HPDE6-E6E7 (cell line): ENCODE measurements around the gene CALY.

Experiments used
- DNase-seq: peaks from one replicate; pipeline ENCODE4 v3.0.0; 2011; ENCODE audit warnings: missing footprints; ENCODE audit errors: extremely low spot score

CALY gene

DNA sequence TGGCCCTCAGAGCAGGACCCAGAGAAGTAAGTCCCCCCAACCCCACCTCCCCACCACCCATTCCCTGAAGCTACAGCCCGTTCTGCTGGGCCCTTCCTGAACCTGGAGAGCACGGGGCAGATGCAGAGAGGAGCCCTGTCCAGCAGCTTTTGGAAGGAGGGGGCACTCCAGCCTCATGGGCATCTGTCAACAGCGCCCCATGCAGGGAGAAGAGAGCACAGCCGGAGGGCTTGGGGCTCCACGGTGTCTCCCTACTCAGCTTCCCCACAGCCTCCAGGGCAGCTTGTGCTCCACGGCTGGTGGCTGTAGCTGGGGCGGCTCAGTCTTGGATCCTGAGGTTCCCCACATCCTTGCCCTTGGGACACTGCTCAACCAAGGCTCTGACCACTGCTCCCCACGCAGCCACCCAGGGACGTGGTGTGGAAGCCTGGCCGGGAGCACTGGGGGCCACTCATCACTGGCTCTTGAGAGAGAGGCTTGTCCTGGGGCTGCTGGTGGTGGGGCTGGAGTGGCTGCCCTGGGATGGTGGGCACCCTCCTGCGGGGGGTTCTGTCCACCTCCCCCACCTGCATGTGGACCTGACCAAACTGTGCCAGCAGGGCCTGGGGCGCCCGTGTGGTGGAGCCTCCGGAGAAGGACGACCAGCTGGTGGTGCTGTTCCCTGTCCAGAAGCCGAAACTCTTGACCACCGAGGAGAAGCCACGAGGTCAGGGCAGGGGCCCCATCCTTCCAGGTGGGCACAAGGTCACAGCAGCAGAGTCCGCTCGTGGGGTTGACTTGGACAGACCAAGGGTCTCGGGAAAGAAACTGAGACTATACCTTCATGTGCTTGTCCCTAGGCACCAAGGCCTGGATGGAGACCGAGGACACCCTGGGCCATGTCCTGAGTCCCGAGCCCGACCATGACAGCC, 15.0 kb upstream of the CALY start:
- no peak for DNase-seq

DNA sequence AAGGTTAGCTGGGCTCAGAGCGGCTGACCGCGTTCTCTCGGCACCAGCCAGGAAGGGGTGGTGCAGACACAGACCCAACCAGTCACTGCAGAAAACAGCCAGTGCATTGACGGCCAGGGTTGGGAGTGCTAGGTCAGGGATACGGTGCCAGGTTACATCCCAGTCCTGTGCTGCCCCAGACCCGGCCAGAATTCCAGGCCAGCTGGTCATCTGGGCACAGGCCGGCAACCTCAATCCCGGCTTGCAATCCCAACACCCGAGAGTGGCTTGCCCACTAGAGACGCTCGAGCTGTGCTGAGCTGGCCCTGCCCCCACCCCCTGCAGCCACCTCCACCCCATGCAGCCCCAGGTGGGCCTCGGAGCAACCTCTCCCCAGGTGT, 14.2 kb upstream of the CALY start:
- DNase-seq = no peak

DNA sequence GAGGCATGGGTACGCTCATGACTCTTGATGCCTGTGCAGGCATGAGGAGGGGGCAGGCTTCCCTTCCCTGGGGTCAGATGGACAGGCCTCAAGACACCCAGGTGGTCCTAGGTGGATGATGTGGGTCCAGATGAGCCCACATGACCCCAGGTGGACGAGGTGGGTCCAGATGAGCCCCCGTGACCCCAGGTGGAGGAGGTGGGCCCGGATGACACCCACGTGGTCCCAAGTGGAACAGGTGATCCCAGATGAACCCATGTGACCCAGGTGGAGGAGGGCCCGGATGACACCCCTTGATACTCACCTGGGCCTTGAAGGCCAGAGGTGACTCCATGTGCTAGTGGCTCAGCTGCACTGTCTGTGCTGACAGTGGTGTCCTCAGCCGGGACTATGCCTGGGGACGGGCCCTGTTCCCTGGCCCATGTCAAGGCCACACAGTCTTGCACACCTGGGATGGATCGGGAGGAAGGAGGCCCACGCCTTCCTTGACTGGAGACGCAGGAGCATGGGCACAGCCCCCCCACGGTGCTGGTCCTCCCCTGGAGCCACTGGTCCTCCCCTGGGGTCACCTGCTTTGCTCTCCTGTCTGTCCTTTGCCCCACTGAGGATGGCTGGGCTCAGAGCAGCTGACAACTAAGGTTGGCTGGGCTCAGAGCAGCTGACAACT, 13.7 kb upstream of the CALY start:
- DNase-seq = no peak

DNA sequence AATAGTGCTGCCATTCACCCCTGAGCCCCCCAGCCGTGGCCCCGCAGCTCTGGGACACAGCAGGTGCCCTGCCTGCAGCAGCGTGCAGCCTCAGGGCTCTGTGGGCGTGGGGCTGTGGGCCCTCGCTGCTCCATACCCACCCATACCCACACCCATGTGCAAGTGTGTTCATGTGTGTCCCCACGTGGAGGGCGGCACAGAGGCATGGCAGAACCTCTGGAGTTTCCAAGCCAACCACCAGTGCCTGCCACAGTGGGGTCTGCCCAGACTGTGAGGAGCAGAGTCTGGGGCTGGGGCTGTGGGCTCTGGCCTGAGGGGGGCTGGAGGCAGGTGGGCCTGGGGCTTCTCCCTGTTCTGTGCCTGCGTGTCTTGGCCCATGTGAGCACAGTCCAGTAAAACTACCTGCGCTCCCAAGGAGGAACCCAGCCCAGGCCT, 12.9 kb upstream of the CALY start:
- DNase-seq = no peak

DNA sequence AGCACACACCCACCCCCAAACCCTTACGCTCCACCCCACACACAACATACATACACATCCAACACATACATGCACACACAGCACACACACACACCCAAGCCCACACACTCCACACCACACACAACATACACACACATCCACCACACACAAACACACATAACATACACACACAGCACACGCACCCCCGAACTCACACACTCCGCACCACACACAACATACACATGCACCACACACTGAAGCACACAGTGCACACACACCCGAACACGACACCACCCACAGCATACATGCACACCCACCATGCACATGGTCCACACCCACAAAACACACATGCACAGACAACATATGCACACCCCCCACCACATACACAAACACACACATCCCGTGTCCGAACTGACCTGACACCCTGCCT, 12.5 kb upstream of the CALY start:
- DNase-seq = no peak

DNA sequence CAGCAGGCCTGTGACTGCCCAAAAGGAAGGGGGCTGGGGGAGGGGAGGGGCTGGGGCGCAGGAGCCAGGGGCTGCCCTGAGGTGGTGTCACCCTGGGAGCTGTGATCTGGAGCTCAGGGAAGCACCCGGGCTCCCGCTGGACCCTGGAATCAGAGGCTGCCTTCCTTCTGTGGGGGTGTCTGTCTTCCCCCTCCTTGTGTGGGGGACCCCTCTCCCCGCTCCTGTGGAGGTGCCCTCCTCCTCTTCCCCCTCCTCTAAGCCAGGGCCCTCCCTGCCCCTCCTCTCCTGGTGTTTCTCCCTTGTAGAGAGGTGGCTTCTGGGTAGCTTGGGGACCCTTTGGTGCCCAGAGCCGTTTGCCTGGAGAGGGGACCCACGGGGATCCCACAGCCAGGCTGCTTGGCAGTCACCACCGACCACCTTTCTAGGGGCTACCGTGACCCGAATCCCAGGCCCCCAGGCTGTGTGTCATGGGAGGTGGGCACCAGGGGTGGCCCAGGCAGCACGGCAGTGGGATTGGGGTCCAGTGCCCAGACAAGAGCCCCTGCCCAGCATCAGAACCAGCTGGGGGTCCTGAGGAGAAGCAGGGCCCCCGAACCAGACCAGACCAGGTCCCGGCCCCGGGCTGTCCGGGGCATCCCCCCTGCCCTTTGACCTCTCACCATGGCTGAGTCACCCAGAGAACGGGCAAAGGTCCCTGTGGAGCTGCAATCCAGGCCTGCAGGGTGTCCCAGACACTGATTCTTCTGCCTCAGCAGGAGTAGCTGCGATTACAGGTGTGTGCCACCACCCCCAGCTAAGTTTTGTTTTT, 11.2 kb upstream of the CALY start:
- DNase-seq = no peak

DNA sequence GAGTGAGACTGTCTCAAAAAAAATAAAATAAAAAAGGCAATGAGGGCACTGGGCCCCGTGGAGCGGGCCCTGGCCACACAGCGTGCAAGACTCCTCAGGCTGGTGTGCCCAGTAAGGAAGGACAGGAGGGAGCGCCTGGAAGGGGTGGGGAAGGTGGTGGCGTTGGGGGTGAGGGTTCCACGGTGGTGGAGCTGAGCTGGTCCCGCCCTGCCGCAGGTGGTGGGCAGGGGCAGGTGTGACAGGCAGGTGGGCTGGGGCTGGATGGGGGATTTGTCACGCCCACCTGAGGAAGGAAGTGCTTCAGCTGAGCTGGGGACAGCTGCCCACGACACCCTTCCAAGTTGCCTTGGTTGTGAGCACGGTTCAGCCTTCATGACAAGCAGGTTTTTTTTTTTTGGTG, 9.7 kb upstream of the CALY start:
- no peak for DNase-seq

DNA sequence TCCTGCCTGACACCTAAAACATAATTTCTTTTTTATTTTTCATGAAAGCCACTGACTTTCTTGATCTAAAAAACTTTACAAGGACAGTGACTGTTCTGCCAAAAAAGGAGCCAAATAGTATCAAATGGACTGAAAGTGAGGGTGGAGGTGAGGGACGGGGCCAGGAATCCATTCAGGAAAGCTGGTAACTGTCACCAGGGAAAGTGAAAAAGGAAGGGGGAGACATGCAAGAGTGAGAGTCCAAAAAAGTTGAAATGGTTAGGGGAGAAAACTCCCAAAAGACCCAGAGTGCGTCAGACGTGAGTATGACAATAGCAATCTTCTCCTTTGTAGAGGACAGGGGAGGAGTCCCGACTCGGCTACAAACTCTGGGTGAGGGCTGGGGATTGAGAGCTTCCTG, 7.5 kb upstream of the CALY start:
- no peak for DNase-seq

DNA sequence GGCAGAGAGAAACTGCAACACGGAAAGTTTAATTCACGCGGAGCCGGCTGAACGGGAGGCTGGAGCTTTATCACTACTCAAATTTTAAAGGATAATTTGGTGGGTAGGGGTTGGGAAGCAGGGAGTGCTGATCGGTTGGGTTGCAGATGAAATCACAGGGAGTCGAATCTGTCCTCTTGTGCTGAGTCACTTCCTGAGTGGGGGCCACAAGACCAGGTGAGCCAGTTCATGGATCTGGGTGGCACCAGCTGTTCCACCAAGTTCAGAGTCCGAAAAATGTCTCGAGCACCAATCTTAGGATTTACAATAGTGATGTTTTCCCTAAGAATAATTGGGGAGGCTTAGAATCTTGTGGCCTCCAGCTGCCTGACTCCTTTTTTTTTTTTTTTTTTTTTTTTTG, 6.9 kb upstream of the CALY start:
- no peak for DNase-seq

DNA sequence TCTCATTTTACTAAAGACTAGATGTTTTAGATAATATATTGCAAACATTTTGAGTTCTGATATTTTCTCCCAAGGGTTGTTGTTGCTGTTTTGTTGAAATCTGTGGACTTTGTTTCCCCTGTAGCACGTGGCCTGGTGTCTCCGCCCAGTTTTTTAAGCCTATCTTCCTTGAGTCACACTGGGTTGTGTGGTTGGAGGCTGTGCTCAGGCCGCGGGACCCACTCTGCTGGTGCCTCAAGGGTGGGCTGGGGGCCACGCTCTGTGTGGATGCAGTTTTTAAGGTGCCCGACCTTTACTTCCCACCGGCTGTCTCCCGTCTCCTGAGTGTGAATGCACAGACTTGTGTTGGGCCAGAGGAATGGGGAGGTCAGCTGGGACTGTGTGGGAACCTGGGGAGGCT, 6.2 kb upstream of the CALY start:
- no peak for DNase-seq

DNA sequence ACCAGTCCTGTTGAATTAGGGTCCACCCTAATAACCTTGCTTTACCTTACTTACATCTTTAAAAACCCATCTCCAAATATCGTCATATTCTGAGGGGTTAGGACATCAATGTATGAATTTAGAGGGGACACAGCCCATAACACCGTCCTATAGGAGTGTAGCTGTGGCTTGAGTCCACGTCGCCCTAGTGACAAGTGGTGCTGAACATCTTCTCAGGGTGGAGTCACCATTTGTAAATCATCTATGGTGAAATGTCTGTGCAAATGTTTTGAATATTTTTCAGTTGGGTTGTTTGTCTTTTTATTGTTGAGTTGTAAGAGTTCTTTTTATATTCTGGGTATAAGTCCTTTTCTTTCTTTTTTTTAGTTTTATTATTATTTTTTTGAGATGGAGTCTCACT, 5.3 kb upstream of the CALY start:
- DNase-seq = no peak

DNA sequence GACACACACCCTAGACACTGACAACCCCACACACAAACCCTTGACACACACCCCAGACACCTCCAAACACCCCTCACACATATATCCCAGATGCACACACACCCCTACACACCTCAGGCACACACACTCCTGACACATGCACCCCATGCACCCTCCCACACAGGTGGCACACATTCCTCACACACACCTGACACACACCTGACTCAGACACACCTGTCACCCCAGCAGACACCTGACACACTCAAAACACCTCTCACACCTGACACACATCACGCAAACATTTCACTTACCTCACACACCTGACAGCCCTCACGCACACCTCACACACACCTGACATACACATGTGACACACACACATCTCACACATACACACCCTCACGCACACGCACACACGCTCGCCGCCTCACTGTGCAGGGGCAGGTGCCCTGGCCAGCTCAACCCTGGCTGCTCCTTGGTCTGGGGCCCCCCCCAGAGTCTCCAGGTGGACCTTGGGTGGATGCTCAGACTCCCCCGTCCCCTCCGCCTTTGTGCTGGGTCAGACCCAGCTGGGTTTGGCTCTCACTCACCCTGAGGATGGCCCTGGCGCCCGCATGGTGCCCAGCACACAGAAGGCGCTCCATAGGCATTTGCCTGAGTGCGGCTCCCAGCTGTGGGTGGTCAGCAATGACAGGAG, 3.1 kb upstream of the CALY start:
- no peak for DNase-seq

DNA sequence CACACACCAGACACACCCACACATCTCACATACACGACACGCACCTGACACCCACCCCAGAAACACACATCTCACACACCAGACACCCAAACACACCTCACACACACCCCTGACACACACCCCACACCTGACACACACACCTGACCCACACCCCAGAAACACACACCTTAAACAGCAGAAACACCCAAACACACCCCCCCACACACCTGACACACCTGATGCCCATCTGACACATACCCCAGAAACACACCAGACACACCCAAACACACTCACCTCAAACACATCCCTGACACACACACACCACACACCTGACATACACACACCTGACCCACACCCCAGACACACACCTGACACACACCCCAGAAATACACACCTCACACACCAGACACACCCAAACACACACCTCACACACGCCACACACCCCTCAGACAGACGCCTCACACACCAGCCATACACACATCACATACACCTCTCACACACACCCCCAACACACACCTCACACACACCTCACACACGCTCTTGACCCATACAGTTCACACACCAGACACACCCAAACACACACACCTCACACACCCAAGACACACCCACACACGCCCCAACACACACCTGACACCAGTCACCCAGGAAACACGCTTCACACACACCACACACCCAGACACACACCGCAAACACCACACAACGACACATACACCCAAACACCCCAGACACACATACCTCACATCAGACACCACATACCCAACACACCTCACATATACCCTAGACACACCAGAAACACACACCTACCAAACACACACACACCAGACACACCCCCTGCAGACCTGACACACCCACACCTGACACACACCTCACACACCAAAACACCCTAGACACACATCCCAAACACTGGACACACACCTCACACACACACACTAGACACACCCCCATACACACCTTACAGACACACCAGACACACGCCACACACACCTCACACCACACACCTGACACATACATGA, 1.7 kb upstream of the CALY start:
- DNase-seq = no peak

DNA sequence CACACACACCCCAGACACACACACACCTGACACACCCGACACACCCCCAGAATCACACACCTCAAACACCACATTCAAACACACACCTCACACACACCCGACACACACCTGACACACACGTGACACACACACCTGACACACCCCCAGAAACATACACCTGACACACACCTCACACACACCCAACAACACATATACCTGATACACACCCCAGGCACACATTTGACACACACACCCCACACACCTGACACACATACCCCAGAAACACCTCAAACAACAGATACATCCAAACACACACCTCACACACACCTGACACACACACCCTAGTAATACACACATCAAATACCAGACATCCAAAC, 652 bp upstream of the CALY start:
- no peak for DNase-seq

DNA sequence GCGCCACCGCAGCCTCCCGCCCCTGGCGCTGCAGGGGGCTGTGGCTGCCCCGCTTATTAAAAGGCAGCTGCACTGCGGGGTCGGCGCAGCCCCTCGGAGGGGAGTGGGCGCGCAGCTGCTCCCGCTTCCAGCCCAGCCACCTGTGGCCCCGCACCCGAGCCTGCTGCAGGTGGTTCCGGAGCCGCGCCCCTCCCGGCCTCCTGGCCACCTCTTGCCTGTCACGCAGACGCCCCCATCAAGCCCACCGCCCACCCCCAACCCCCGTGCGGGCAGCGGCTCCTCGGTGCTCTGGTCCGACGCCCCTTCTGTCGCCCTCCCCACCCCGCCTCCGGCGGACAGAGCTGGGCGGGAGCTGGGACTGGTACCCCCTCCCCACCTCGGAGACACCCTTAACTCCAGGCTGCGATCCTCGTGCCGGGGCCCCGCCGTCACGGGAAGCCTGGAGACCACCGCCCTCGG, 549 bp downstream of the CALY start:
- DNase-seq = no peak

DNA sequence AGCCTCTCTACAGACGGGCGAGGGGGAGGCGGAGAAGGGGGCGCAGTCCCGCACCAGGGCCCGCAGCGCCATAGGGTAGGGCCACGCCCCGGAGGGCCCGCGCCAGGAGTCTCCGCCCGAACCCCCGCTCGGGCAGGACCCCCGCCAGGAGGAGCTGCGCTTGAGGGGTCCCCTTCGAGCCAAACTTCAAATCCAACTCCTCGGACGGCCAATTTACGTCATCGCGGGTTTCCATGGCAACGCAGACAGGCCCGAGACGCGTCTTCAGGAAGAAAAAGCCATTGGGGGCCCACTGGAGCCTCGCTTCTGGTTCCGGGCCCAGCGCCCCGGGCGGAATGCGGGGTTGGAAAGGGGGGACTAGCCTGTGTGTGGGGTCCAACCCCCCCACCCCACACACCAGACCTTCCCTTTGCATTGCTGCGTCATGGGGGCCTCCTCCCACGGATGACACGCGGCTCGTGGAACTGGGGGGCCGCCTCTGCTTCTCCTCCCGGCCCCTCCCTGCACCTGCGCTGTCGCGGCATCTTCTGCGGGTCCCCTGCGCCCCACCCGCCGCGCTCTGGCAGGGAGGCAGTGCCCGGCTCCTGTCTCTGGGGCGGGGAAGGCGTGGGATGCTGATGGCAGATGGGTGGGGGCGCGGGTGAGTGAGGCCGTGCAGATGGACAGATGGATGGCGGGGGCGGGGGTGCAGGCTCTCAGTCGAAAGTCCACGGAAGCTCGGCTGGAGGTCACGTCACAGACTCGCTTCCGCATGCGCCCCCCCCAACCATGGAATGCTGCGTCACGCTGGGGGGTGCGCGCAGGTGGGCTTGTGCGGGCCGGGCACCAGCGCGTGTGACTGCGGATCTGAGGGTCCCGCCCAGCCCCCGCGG, 1.2 kb downstream of the CALY start:
- no peak for DNase-seq

DNA sequence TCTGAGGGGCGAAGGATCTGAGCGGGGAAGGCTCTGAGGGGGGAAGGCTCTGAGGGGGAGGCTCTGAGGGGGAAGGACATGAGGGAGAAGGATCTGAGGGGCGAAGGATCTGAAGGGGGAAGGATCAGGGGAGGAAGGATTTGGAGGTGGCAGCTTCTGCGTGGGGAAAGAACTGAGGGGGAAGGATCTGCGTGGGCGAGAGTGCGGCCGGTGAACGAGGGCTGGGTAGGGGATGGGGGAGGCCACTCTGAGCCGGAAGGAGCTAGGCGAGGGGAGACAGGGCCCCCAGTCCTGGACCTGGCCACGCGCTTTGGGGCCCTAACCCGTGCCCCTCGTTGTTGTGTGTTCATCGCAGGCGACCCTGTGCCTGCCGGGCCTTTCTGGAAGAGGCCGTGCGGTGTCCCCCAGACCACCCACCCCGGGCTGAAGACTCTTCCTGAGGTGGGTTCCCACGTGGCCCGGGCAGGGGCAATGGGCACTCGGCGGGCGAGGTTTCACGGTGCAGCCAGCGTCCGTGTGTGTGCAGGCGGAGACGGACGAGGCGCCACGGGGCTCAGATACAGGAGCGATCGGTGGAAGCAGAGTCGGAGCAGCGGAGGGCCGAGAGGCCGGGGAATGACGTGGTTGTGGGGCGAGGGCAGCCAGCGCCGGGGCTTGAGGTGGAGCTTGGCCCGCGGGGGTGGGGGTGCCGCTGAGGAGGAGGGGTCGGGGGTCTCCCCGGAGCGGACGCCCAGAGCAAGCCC, 2.0 kb downstream of the CALY start:
- no peak for DNase-seq

DNA sequence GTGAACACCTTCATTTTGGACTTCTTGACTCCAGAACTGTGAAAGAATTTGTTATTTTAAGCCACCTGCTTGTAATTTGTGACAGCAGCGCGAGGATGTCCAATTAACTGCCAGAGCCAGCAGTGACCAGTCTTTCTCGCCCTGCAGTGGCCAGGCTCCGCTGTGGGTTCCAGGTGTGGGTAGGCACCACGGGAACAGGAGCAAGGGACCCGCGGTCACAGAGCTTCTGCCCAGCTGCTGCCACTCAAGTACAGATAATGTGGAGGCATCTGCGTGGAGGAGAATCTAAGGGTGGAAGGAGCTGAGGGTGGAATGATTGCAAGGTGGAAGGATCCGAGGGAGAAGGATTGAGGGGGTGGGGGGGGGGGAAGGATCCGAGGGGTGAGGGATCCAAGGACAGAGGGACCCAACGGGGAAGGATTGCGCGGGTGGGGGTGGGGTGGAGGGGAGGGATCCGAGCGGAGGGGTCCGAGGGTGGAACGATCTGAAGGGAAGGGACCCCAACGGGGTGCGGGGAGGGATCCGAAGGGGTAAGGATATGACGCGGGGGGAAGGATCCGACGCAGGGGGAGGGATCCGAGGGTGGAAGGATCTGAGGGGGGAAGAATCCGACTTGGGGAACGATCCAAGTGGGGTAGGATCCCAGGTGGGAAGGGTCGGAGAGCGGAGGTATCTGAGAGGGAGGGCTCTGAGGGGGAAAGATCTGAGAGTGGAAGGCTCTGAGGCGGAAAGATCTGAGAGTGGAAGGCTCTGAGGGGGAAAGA, 3.6 kb downstream of the CALY start:
- no peak for DNase-seq
